Esophagus squamous epithelium (tissue), 5 donors: ENCODE results near the gene SYT17. TPM values are rescaled to one million over a fixed set of nuclear protein-coding genes. Genes with fewer than 3 reads are reported as not detected.

Experiments used
- DNase-seq: peaks from one replicate; lab custom pipeline; 2025; lab: John Stamatoyannopoulos, UW
- H3K27ac ChIP-seq, 4 donors: fragments of 200-600 bp; sonication (generic); one replicate each; pipeline ENCODE4 v1.5.1; 2016 to 2019; ENCODE audit warnings: mild to moderate bottlenecking in 1 of 4
- H3K27me3 ChIP-seq, 4 donors: fragments of 200-600 bp; sonication (generic); 1 replicate in 3 of 4; 2 replicates in 1 of 4; pipeline versions ENCODE4 v1.5.1 to v1.6.0; 2017 to 2021; ENCODE audit warnings: antibody characterized with exemption in 1 of 4
- H3K36me3 ChIP-seq, 3 donors: fragments of 200-600 bp; sonication (generic); one replicate each; pipeline ENCODE4 v1.5.1; 2016 to 2019
- H3K4me1 ChIP-seq, 3 donors: fragments of 200-600 bp; sonication (generic); one replicate each; pipeline ENCODE4 v1.5.1; 2017 to 2019
- H3K4me3 ChIP-seq, 4 donors: fragments of 200-600 bp; sonication (generic); 1 replicate in 3 of 4; 2 replicates in 1 of 4; pipeline ENCODE4 v1.5.1; 2016 to 2019; ENCODE audit warnings: mild to moderate bottlenecking in 2 of 4, moderate library complexity in 1 of 4
- H3K9me3 ChIP-seq, 3 donors: fragments of 200-600 bp; sonication (generic); one replicate each; pipeline ENCODE4 v1.5.1; 2016 to 2019
- CTCF ChIP-seq, 6 experiments: fragments of 450-650 bp in 4 of 6; fragments of 200-600 bp in 2 of 6; sonication (generic) in 2 of 6; IDR thresholded peaks; one replicate each; pipeline ENCODE4 v1.5.1; 2016 to 2019; ENCODE audit warnings: antibody characterized with exemption in 6 of 6, mild to moderate bottlenecking in 4 of 6, moderate library complexity in 4 of 6
- POLR2A ChIP-seq, 4 donors: fragments of 450-650 bp; IDR thresholded peaks; one replicate each; pipeline ENCODE4 v1.6.1; 2017; ENCODE audit warnings: antibody characterized with exemption in 4 of 4, mild to moderate bottlenecking in 4 of 4, moderate library complexity in 3 of 4
- WGBS, 2 donors: methylation state at CpG; one replicate each; pipeline ENCODE4 v1.1.5; 2018; 5-methylcytosine and 5-hydroxymethylcytosine counted together
- intact Hi-C: fragments of 100-400 bp; cut with DNase I; formaldehyde crosslinking; loops from one replicate; pipeline ENCODE4 v1.15.0; 2022
- total RNA-seq, 4 donors: library from RNA; depleted of rRNA; stranded (reverse); fragments of >200 nt; gene quantifications; one replicate each; pipeline ENCODE4 v1.1.0, GENCODE V29; 2016
- donor health status: DM: yes; HTN: yes; CAD: no.

Gene SYT17
- total RNA-seq, 4 donors from 2014 or later, result 0.88 to 7.6 (median 4.7) TPM

GRCh38 chr16:19180741-19181140 lies 12.7 kb downstream of the SYT17 start:
- TF ChIP-seq POLR2A (IDR thresholded peaks at IDR 0.05) (no peak), CTCF (IDR thresholded peaks at IDR 0.05) (no peak)
- H3K9me3 ChIP-seq, result no peaks in the 10 kb centered on the region
- peaks cover 0 to 15% (median 4%) of the 10 kb centered on the region in 3 donors for H3K4me1 ChIP-seq
- DNase-seq, result no peak
- H3K4me3 ChIP-seq, result no peak overlapping the region
- no peaks in the 10 kb centered on the region for H3K27me3 ChIP-seq
- H3K36me3 ChIP-seq, result peaks cover 0 to 14% (median 0%) of the 10 kb centered on the region in 3 donors
- WGBS, 2 donors, result 89 to 91% methylated on average over 4 of the region's 4 CpGs
- no peak overlapping the region for H3K27ac ChIP-seq
- intact Hi-C loops, result no loop called here

DNA sequence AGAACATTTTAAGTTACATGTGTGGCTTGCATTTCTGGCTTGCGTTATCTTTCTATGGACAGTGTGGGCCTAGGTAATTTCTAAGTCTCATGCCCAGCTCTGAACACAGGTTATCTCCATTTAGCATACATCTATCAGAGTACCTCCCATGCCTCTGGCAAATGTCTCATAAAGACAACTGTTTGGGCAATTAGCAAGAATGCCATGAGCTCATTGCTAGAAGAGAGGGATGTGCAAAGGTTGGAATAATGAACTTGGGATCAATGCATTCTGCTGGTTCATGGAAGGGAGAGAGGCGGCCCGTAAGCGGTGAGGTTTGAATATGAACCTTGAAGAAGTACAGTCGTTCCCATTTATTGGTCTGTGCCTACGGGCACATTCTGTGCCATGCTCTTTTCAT lies 14.4 kb downstream of the SYT17 start:
- DNase-seq, result no peak
- no peaks in the 10 kb centered on the region for H3K9me3 ChIP-seq
- WGBS, 2 donors, result 81 to 94% methylated on average over 6 of the region's 6 CpGs
- no peak overlapping the region for H3K27ac ChIP-seq
- H3K27me3 ChIP-seq, result no peaks in the 10 kb centered on the region
- TF ChIP-seq CTCF (IDR thresholded peaks at IDR 0.05) (no peak), POLR2A (IDR thresholded peaks at IDR 0.05) (no peak)
- peaks cover 0 to 15% (median 4%) of the 10 kb centered on the region in 3 donors for H3K4me1 ChIP-seq
- H3K4me3 ChIP-seq, result no peak overlapping the region
- intact Hi-C loops, result no loop called here
- H3K36me3 ChIP-seq, result peaks cover 0 to 14% (median 0%) of the 10 kb centered on the region in 3 donors

DNA sequence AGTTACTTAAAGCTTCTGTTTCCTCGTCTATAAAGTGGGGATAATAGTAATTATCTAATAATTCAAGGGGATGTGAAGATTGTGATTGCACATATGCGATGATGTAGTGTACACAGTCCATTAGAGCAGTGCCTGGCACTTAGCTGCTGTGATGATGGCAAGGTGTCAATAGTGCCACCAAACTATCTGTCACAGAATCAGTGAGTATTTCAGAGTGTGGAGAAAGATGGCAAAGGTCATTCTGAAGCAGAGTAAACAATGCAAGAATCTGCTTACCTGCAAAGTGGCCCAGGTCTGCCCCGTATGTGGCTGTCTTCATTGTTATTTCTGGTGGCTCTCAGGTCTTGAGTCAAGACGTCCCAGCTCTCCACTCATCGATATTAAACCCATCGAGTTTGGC lies 15.1 kb downstream of the SYT17 start:
- intact Hi-C loops, result no loop called here
- peaks cover 0 to 14% (median 0%) of the 10 kb centered on the region in 3 donors for H3K36me3 ChIP-seq
- WGBS, 2 donors, result 80 to 92% methylated on average over 6 of the region's 6 CpGs

DNA sequence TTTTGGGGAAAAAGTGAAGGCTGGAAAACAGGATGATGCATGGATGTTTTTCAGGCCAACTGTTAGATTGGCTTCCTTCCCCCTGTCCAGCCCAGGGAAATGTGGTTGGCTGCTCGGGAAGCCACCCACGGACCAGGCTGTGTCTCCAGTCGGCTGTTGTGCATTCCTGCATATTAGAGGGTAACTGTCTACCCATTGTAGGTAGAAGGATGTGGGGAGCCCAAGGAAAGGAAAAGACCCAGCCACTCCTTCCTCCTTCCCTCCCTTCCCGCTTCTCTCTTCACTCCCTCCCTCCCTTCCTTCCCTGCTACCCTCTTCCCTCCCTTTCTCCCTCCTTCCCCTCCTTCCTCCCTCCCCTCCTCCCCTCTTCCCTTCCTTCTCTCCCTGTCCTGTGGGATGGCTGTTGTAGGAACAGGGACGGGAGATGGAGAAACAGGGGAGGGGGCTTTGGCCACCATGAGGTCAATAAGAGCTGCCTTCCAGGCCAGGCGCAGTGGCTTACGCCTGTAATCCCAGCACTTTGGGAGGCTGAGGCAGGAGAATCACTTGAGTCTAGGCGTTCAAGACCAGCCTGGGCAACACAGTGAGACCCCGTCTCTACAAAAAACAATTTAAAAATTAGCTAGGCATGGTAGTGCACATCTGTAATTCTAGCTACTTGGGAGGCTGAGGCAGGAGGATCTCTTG lies 16.9 kb downstream of the SYT17 start:
- intact Hi-C loops, result no loop called here
- Histone ChIP-seq H3K27me3 (no peaks in the 10 kb centered on the region), H3K27ac (no peak overlapping the region), H3K9me3 (no peaks in the 10 kb centered on the region), H3K36me3 (peaks cover 0 to 14% (median 0%) of the 10 kb centered on the region in 3 donors), H3K4me3 (no peak overlapping the region), H3K4me1 (peaks cover 0 to 15% (median 4%) of the 10 kb centered on the region in 3 donors)
- 47 to 77% methylated on average over 4 to 6 of the region's 9 CpGs for WGBS, 2 donors
- no peak for TF ChIP-seq CTCF (IDR thresholded peaks at IDR 0.05)
- TF ChIP-seq POLR2A (IDR thresholded peaks at IDR 0.05), result no peak
- no peak for DNase-seq

More for the DNA sequence above, 15.1 kb downstream of the SYT17 start:
- no peak for DNase-seq
- Histone ChIP-seq H3K27me3 (no peaks in the 10 kb centered on the region), H3K9me3 (no peaks in the 10 kb centered on the region), H3K4me3 (no peak overlapping the region), H3K27ac (no peak overlapping the region), H3K4me1 (peaks cover 0 to 15% (median 4%) of the 10 kb centered on the region in 3 donors)
- TF ChIP-seq POLR2A (IDR thresholded peaks at IDR 0.05) (no peak), CTCF (IDR thresholded peaks at IDR 0.05) (no peak)

GRCh38 chr16:19185510-19185851 lies 17.4 kb downstream of the SYT17 start:
- Histone ChIP-seq H3K27me3 (no peaks in the 10 kb centered on the region), H3K36me3 (peaks cover 0 to 13% (median 0%) of the 10 kb centered on the region in 3 donors), H3K9me3 (no peaks in the 10 kb centered on the region), H3K4me3 (no peak overlapping the region), H3K4me1 (peaks cover 0 to 19% (median 4%) of the 10 kb centered on the region in 3 donors), H3K27ac (no peak overlapping the region)
- 88 to 91% methylated on average over 6 to 8 of the region's 8 CpGs for WGBS, 2 donors
- intact Hi-C loops, result no loop called here
- no peak for TF ChIP-seq CTCF (IDR thresholded peaks at IDR 0.05)
- no peak for TF ChIP-seq POLR2A (IDR thresholded peaks at IDR 0.05)
- DNase-seq, result no peak
